CD4-positive, CD25-positive, alpha-beta regulatory T cell (primary cell): ENCODE results near the gene ASCL2. TPM values are rescaled to one million over a fixed set of nuclear protein-coding genes. Genes with fewer than 3 reads are reported as not detected.
A peak's percentile ranks its signal among the peaks of the same experiment; 100 is the strongest.

Experiments
- ATAC-seq, 2 donors: fragments of 150-1000 bp; cut with Tn5 transposase; one replicate each; pipeline ENCODE4 v1.10.0; 2021; ENCODE audit warnings: low read depth in 2 of 2, moderate number of reproducible peaks in 2 of 2, moderate library complexity in 1 of 2
- DNase-seq, 3 donors: peaks; one replicate each; pipeline versions ENCODE4 v3.0.0 to v3.0.0-alpha.2; 2012 to 2022; ENCODE audit warnings: mixed read lengths in 1 of 3
- H3K27ac ChIP-seq: one replicate; pipeline ENCODE4 v1.7.0; 2013; ENCODE audit warnings: mild to moderate bottlenecking, low read length; ENCODE audit not compliant: insufficient read depth, poor library complexity, severe bottlenecking
- H3K27me3 ChIP-seq: one replicate; pipeline ENCODE4 v1.7.0; 2013; ENCODE audit warnings: low read length; ENCODE audit not compliant: control insufficient read depth, insufficient read depth
- H3K36me3 ChIP-seq: one replicate; pipeline ENCODE4 v1.7.0; 2013; ENCODE audit warnings: mild to moderate bottlenecking, low read length, moderate library complexity; ENCODE audit not compliant: control insufficient read depth, insufficient read depth
- H3K4me1 ChIP-seq: 2 replicates; pipeline ENCODE4 v1.7.0; 2013; ENCODE audit warnings: mild to moderate bottlenecking, low read length; ENCODE audit not compliant: insufficient read depth, control insufficient read depth, poor library complexity, severe bottlenecking
- H3K4me3 ChIP-seq: one replicate; pipeline ENCODE4 v1.7.0; 2013; ENCODE audit warnings: low read depth, mild to moderate bottlenecking, low read length, moderate library complexity
- H3K9me3 ChIP-seq, 2 experiments: 1 replicate in 1 of 2; 2 replicates in 1 of 2; pipeline ENCODE4 v1.7.0; 2013; ENCODE audit warnings: low read length in 2 of 2, mild to moderate bottlenecking in 1 of 2, moderate library complexity in 1 of 2; ENCODE audit not compliant: control insufficient read depth in 2 of 2
- H3K27ac Mint-ChIP-seq, 3 donors: one replicate each; pipeline ENCODE4 v1.8.0; 2020 to 2022; ENCODE audit warnings: mild to moderate bottlenecking in 3 of 3, mixed read lengths in 3 of 3, moderate library complexity in 2 of 3
- H3K27me3 Mint-ChIP-seq: one replicate; pipeline ENCODE4 v1.8.0; 2022; ENCODE audit warnings: mild to moderate bottlenecking, mixed read lengths
- H3K36me3 Mint-ChIP-seq: one replicate; pipeline ENCODE4 v1.8.0; 2020; ENCODE audit warnings: mixed read lengths
- H3K4me1 Mint-ChIP-seq, 4 donors: one replicate each; pipeline ENCODE4 v1.8.0; 2020 to 2022; ENCODE audit warnings: mixed read lengths in 4 of 4, mild to moderate bottlenecking in 1 of 4
- H3K4me3 Mint-ChIP-seq, 4 donors: one replicate each; pipeline ENCODE4 v1.8.0; 2020 to 2022; ENCODE audit warnings: mild to moderate bottlenecking in 4 of 4, mixed read lengths in 4 of 4, moderate library complexity in 3 of 4
- H3K9me3 Mint-ChIP-seq, 7 donors: one replicate each; pipeline ENCODE4 v1.8.0; 2020 to 2022; ENCODE audit warnings: mixed read lengths in 7 of 7, mild to moderate bottlenecking in 3 of 7, moderate library complexity in 2 of 7
- polyA plus RNA-seq, 4 donors: library from polyadenylated mRNA; unstranded; fragments of 300-500 nt; fragmentation: Illumina TruSeq; gene quantifications; one replicate each; pipeline ENCODE4 v1.2.3, GENCODE V29; 2021
- total RNA-seq: library from RNA; stranded (reverse); gene quantifications from one replicate; pipeline ENCODE4 v1.2.3, GENCODE V29; 2022

The ASCL2 gene, protein sequence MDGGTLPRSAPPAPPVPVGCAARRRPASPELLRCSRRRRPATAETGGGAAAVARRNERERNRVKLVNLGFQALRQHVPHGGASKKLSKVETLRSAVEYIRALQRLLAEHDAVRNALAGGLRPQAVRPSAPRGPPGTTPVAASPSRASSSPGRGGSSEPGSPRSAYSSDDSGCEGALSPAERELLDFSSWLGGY
- 0.20 TPM for total RNA-seq
- polyA plus RNA-seq, result under 1 TPM; 0.13 to 0.47 (median 0.30) TPM

DNA sequence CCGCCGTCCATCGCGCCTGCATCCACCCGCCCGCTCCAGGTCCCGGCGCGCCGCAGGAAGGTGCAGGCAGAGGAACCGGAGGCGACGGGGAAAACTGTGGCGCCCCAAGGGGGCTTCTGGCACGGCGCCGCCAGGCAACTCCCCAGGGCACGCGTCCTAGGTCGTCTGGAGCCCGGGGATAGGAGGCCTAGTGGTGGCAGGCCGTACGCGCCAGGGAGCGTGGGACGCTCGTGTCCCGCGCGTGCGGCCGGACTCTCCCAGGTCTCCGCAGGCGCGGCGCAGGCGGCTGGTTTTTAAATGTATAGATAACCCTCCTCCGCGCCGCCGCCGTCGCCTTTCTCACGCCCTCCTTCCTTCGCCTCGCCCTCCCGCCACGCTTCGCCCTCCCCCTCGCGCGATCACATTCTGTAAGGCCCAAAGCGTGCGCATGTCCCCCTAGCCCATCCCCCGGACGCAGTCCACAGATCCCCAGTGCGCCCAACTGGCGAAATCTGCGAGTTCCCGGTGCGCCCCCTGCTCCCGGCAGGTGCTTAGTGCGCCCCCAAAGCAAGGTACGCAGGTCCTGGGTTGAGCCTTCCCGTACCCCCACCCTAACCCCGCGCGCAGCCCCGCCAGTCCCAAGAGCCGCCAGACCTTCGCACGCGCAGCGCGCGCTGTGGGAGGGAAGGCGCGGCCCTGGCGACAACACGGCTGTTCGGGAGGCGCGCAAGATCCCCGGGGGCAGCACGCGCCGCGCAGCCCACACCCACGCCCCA, at the start of gene ASCL2:
ASCL2 (minus strand) TSS at position 267 of the 755 bp plus-strand sequence; CDS start at position 11, 256 bp downstream.
- Mint-ChIP-seq H3K27ac (no peak within 1 kb of the TSS), H3K27me3 (peaks cover 34% of the 10 kb centered on the region), H3K4me3 (peak within 1 kb of the TSS in 3 of 4 donors; percentile 56 to 80 (median 71)), H3K36me3 (no peaks in the 10 kb centered on the region), H3K9me3 (no peaks in the 10 kb centered on the region), H3K4me1 (peaks cover 0 to 33% (median 7%) of the 10 kb centered on the region in 4 donors)
- Histone ChIP-seq H3K27ac (no peak within 1 kb of the TSS), H3K27me3 (no peaks in the 10 kb centered on the region), H3K9me3 (no peaks in the 10 kb centered on the region), H3K4me1 (peaks cover 39% of the 10 kb centered on the region), H3K4me3 (no peak within 1 kb of the TSS), H3K36me3 (no peaks in the 10 kb centered on the region)
- ATAC-seq (no peak), DNase-seq (no peak)

DNA sequence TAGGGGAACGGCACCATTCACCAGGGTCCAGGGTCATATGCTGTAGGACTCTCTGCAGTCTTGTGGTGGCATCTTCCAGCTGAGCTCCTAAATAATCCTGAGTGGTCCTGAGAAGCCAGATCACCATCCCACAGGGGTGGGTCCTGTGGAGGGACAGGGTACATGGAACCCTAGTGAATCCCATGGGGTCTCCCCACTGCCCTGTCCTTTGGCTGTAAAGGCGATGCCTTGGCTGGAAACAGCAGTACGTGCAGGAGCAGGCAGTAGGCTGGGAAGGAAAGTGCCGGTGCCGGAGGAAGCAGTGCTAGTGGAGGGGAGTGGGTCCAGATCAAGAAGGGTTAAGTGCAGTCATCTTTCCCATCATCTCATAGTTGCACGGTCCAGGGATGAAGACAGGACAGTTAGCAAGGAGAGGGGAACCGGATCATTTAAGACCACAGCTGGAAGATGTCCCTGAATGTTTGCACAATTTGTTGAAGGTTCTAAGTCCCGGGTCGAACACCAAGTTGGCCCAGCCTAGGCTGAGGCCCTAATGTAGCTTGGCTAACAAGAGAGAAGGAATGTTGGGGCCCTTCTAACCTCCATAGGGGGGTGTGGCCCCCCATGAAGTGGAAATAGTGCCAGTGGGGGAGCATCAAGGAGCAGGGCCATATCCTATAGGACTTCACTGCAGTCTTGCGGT, 49.5 kb upstream of the ASCL2 start:
- Mint-ChIP-seq H3K27me3 (no peaks in the 10 kb centered on the region), H3K27ac (peak overlapping the region in 1 of 3 donors; percentile 48), H3K36me3 (peaks cover 7% of the 10 kb centered on the region), H3K4me3 (no peak overlapping the region), H3K4me1 (peaks cover 0 to 9% (median 0%) of the 10 kb centered on the region in 4 donors), H3K9me3 (peaks cover 0 to 8% (median 4%) of the 10 kb centered on the region in 7 donors)
- Histone ChIP-seq H3K4me1 (peaks cover 4% of the 10 kb centered on the region), H3K36me3 (no peaks in the 10 kb centered on the region), H3K4me3 (no peak overlapping the region), H3K9me3 (no peaks in the 10 kb centered on the region), H3K27me3 (no peaks in the 10 kb centered on the region), H3K27ac (no peak overlapping the region)
- DNase-seq (no peak), ATAC-seq (no peak)

DNA sequence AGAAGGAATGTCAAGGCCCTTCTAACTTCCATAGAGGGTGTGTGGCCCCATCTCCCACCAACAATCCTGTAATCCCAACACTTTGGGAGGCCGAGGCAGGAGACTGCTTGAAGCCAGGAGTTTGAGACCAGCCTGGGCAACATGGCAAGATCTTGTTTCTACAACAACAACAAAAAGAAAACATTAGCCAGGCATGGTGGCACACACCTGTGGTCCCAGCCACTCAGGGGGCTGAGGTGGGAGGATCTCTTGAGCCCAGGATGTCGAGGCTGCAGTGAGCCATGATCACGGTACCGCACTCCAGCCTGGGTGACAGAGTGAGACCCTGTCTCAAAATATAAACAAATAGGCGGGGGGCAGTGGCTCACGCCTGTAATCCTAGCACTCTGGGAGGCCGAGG, 48.3 kb upstream of the ASCL2 start:
- no peak overlapping the region for H3K27ac Mint-ChIP-seq
- no peak overlapping the region for H3K4me3 ChIP-seq
- peaks cover 4% of the 10 kb centered on the region for H3K4me1 ChIP-seq
- H3K36me3 Mint-ChIP-seq, result peaks cover 7% of the 10 kb centered on the region
- peaks cover 0 to 7% (median 0%) of the 10 kb centered on the region in 4 donors for H3K4me1 Mint-ChIP-seq
- ATAC-seq (no peak), DNase-seq (no peak)
- no peaks in the 10 kb centered on the region for H3K27me3 ChIP-seq
- H3K4me3 Mint-ChIP-seq, result no peak overlapping the region
- H3K27me3 Mint-ChIP-seq, result no peaks in the 10 kb centered on the region
- no peak overlapping the region for H3K27ac ChIP-seq
- H3K9me3 ChIP-seq, result no peaks in the 10 kb centered on the region
- peaks cover 0 to 8% (median 4%) of the 10 kb centered on the region in 7 donors for H3K9me3 Mint-ChIP-seq
- no peaks in the 10 kb centered on the region for H3K36me3 ChIP-seq

DNA sequence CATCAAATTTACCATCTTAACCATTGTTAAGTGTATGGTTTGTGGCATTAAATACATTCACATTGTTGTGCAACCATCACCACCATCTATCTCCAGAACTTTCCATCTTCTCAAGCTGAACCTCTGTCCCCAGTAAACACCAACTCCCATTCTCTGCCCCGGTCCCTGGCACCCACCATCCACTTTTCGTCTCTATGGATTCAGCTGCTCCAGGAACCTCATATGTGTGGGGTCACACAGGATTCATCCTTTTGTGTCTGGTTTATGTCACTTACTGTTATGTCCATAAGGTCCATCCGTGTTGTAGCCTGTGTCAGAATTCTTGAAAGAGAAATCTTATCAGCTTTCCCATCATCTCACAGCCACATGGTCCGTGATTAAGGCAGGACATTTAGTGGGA, 47.7 kb upstream of the ASCL2 start:
- Histone ChIP-seq H3K27ac (no peak overlapping the region), H3K4me3 (no peak overlapping the region), H3K9me3 (no peaks in the 10 kb centered on the region), H3K27me3 (no peaks in the 10 kb centered on the region), H3K4me1 (peaks cover 4% of the 10 kb centered on the region), H3K36me3 (no peaks in the 10 kb centered on the region)
- Mint-ChIP-seq H3K4me3 (peak overlapping the region in 1 of 4 donors; percentile 36), H3K27me3 (no peaks in the 10 kb centered on the region), H3K27ac (peak overlapping the region in 1 of 3 donors; percentile 35), H3K36me3 (peaks cover 7% of the 10 kb centered on the region), H3K4me1 (peaks cover 0 to 7% (median 0%) of the 10 kb centered on the region in 4 donors), H3K9me3 (peaks cover 0 to 4% (median 2%) of the 10 kb centered on the region in 7 donors)
- no peak for ATAC-seq
- no peak for DNase-seq

DNA sequence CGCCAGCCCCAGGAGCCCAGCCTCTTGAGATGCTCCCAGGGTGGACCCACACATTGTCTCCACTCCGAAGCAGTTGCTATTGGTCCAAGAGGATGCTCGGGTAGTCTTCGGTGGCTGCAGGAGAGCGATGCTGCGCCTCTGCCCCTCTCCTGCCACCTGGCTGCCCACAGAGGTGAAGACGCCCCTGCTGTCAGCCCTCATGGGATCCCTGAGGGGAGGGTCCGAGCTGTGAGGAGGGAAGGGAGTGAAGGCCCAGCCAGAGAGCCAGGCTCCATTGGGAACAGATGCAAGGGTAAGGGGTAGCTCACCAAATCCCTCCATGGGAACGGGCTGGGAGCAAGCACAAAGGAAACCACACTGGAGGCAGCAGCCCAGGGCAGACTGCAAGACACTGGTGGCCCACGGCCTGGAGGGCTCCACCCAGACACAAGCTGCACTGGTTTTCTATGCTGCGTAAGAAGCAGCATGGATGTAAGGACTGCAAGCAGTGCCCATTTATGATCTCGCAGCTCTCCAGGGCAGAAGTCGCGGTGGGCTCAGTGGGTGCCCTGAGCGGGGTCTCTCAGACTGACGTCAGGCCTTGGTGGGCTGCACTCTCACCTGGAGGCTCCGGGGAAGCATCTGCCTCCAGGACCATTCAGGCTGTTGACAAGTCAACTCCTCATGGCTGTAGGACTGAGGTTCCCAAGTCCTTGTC, 47.1 kb upstream of the ASCL2 start:
- Histone ChIP-seq H3K4me1 (peaks cover 4% of the 10 kb centered on the region), H3K36me3 (no peaks in the 10 kb centered on the region), H3K9me3 (no peaks in the 10 kb centered on the region), H3K4me3 (no peak overlapping the region), H3K27ac (no peak overlapping the region), H3K27me3 (no peaks in the 10 kb centered on the region)
- DNase-seq (peak in 1 of 3 donors; percentile 6), ATAC-seq (no peak)
- no peak overlapping the region for H3K4me3 Mint-ChIP-seq
- H3K4me1 Mint-ChIP-seq, result peaks cover 0 to 11% (median 0%) of the 10 kb centered on the region in 4 donors
- H3K36me3 Mint-ChIP-seq, result peaks cover 7% of the 10 kb centered on the region
- no peaks in the 10 kb centered on the region for H3K27me3 Mint-ChIP-seq
- H3K9me3 Mint-ChIP-seq, result peaks cover 0 to 2% (median 0%) of the 10 kb centered on the region in 7 donors
- peak overlapping the region in 2 of 3 donors; percentile 20 to 35 for H3K27ac Mint-ChIP-seq

DNA sequence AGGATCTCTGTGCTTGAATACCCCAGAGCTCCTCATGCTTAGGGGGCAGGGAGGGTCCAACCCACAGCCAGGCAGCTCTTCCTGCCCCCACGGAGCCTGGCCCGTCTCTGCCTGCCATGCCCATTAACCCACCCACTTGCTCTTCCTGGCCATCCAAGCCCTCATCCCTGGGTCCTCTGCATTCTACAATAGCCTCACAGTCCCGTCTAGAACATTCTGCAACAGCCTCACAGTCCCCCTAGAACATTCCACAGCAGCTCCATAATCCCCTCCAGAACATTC, 46.5 kb upstream of the ASCL2 start:
- Histone ChIP-seq H3K4me1 (peaks cover 4% of the 10 kb centered on the region), H3K27me3 (no peaks in the 10 kb centered on the region), H3K36me3 (no peaks in the 10 kb centered on the region), H3K9me3 (no peaks in the 10 kb centered on the region), H3K27ac (no peak overlapping the region), H3K4me3 (no peak overlapping the region)
- DNase-seq (no peak), ATAC-seq (no peak)
- H3K4me3 Mint-ChIP-seq, result no peak overlapping the region
- H3K27me3 Mint-ChIP-seq, result no peaks in the 10 kb centered on the region
- peaks cover 7% of the 10 kb centered on the region for H3K36me3 Mint-ChIP-seq
- H3K27ac Mint-ChIP-seq, result peak overlapping the region in 1 of 3 donors; percentile 20
- H3K4me1 Mint-ChIP-seq, result peaks cover 0 to 11% (median 0%) of the 10 kb centered on the region in 4 donors
- H3K9me3 Mint-ChIP-seq, result peaks cover 0 to 2% (median 0%) of the 10 kb centered on the region in 7 donors

DNA sequence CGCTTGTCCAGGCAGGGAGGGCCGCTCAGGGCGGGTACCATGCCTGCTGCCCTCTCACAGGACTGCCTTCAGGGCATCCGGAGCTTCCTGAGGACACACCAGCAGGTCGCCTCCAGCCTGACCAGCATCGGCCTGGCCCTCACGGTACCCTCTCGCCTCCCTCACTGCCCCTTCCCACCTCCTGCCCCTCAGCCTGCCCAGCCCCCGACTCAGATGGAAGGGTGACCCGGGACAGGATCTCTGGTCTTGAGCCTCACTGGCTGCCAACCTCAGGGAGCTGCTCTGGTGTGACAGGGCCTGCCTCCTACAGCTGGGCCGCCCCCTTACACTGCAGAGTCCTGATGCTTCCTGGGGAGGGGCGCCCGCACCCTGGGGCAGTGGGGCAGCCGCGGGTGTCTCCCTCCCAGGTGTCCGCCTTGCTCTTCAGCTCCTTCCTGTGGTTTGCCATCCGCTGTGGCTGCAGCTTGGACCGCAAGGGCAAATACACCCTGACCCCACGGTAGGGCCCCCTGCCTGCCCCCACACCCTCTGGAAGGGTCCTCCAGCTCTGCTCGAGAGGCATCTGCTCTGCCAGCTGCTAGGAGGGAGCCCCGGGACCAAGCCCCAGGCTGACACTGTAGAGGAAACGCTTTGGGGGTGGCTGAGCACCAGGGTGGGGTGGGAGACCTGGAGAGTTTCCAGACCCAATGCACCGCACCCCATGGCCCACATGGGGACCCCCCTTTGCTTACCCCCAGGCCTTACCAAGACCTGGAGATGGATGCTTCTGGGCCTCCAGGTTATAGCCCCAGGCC, 46.0 kb upstream of the ASCL2 start:
- Mint-ChIP-seq H3K4me1 (peaks cover 0 to 11% (median 0%) of the 10 kb centered on the region in 4 donors), H3K9me3 (no peaks in the 10 kb centered on the region), H3K4me3 (no peak overlapping the region), H3K27ac (peak overlapping the region in 1 of 3 donors; percentile 36), H3K36me3 (peaks cover 7% of the 10 kb centered on the region), H3K27me3 (no peaks in the 10 kb centered on the region)
- no peak overlapping the region for H3K4me3 ChIP-seq
- no peaks in the 10 kb centered on the region for H3K36me3 ChIP-seq
- H3K4me1 ChIP-seq, result peaks cover 4% of the 10 kb centered on the region
- no peaks in the 10 kb centered on the region for H3K27me3 ChIP-seq
- H3K27ac ChIP-seq, result no peak overlapping the region
- DNase-seq, result no peak
- no peak for ATAC-seq
- no peaks in the 10 kb centered on the region for H3K9me3 ChIP-seq
